Heart left ventricle (tissue), 16 donors: ENCODE data around the gene C4BPA. TPM values are rescaled to one million over a fixed set of nuclear protein-coding genes. Genes with fewer than 3 reads are reported as not detected.

Source experiments
- ATAC-seq, 4 donors: fragments of 200-7000 bp; cut with Tn5 transposase; one replicate each; pipeline ENCODE4 v1.9.1; 2020 to 2022; ENCODE audit warnings: moderate library complexity in 4 of 4, mild to moderate bottlenecking in 3 of 4, moderate number of reproducible peaks in 1 of 4
- DNase-seq, 5 donors: peaks; one replicate each; pipeline ENCODE4 v3.0.0-alpha.2; 2020
- H3K27ac ChIP-seq, 12 donors: fragments of 200-600 bp; sonication (generic) in 4 of 12; one replicate each; pipeline versions ENCODE4 v1.5.0 to v1.8.0; 2016 to 2022; ENCODE audit warnings: mild to moderate bottlenecking in 2 of 12
- H3K27me3 ChIP-seq, 9 donors: fragments of 200-600 bp; sonication (generic) in 2 of 9; one replicate each; pipeline versions ENCODE4 v1.5.1 to v1.8.0; 2016 to 2022; ENCODE audit warnings: mild to moderate bottlenecking in 3 of 9
- H3K36me3 ChIP-seq, 9 donors: fragments of 200-600 bp; sonication (generic) in 2 of 9; one replicate each; pipeline versions ENCODE4 v1.5.0 to v1.8.0; 2018 to 2022; ENCODE audit warnings: mild to moderate bottlenecking in 2 of 9
- H3K4me1 ChIP-seq, 12 donors: fragments of 200-600 bp; sonication (generic) in 4 of 12; one replicate each; pipeline versions ENCODE4 v1.5.0 to v1.8.0; 2016 to 2022; ENCODE audit warnings: mild to moderate bottlenecking in 3 of 12
- H3K4me3 ChIP-seq, 12 donors: fragments of 200-600 bp; sonication (generic) in 4 of 12; one replicate each; pipeline versions ENCODE4 v1.5.0 to v1.8.0; 2017 to 2022; ENCODE audit warnings: mild to moderate bottlenecking in 9 of 12, moderate library complexity in 4 of 12
- H3K9me3 ChIP-seq, 12 donors: fragments of 200-600 bp; sonication (generic) in 4 of 12; one replicate each; pipeline versions ENCODE4 v1.5.0 to v1.8.0; 2016 to 2022; ENCODE audit warnings: mild to moderate bottlenecking in 1 of 12
- POLR2A ChIP-seq, 2 donors: fragments of 450-650 bp; IDR thresholded peaks; one replicate each; pipeline ENCODE4 v1.6.1; 2017; ENCODE audit warnings: antibody characterized with exemption in 2 of 2, mild to moderate bottlenecking in 2 of 2, moderate library complexity in 2 of 2
- WGBS, 4 donors: extraction: QIAGEN DNeasy Blood & Tissue Kit in 2 of 4; methylation state at CpG; one replicate each; pipeline versions ENCODE4 v1.1.5 to v1.1.7; 2013 to 2018; 5-methylcytosine and 5-hydroxymethylcytosine counted together
- intact Hi-C, 10 donors: fragments of 100-400 bp; cut with DNase I; formaldehyde crosslinking; loops; one replicate each; pipeline versions ENCODE4 v1.11.1 to v1.14.2; 2022
- polyA plus RNA-seq, 2 donors: library from polyadenylated mRNA; stranded (reverse); fragments of 200-250 nt; gene quantifications; one replicate each; pipeline ENCODE4 v1.2.3, GENCODE V29; 2013
- total RNA-seq, 9 donors: library from RNA; depleted of rRNA in 2 of 9; stranded (reverse); fragments of >200 nt in 2 of 9; fragmentation: NEBNext Ultra II Directional in 3 of 9; extraction: Animal tissue kit (Norgen Biotek cat#: 25700) in 3 of 9; gene quantifications; one replicate each; pipeline versions ENCODE4 v1.1.0 to v1.2.4, GENCODE V29; 2016 to 2023
- TF ChIP-seq, protein P1 (sequence below), 12 donors: fragments of 200-600 bp; sonication (generic) in 4 of 12; IDR thresholded peaks; one replicate each; pipeline versions ENCODE4 v1.5.0 to v1.8.0; 2018 to 2022; ENCODE audit warnings: antibody characterized with exemption in 12 of 12, mild to moderate bottlenecking in 5 of 12
- donor health status: ischemic (EF 13 %, LVEDD 7.1; RV severe dilation, severe dysfunction).
- donor health status: healthy with polysubstance abuse.
- donor health status: DM: no; HTN: yes; CAD: no.
- donor health status: DM: no; HTN: no; CAD: no.
- donor health status: ischemic (EF 25% LVEDD 6.9; RV normal size, moderate dysfunction).
- donor health status: ischemic (EF 25% LVEDD 5.7; RV mildly dilated, moderate dysfunction).
- donor health status: healthy.
- donor health status: DM: yes; HTN: yes; CAD: no.
- donor health status: ischemic (EF 35%, LVEDD 5.7; RV mildly dilated, moderate dysfunction).
- donor health status: nonischemic (EF 11% LVEDD 7.7; RV severe dilation, severe dysfunction).
- donor health status: DM: yes; HTN: yes; CAD: no.
- donor health status: PGD.
- donor health status: ischemic (EF 29% LVEDD 5.4; RV normal size, mild dysfunction).
- donor health status: nonischemic (EF 23%, LVEDD 6.1; RV moderate dilation, normal function).

Gene C4BPA
- total and polyA plus RNA-seq, 11 donors = 0.03 TPM; not detected in 10

- Histone ChIP-seq H3K36me3 (peaks cover 0 to 40% (median 30%) of the 10 kb centered on the region in 9 donors), H3K4me1 (peaks cover 0 to 75% (median 21%) of the 10 kb centered on the region in 12 donors), H3K9me3 (no peaks in the 10 kb centered on the region), H3K4me3 (no peak overlapping the region), H3K27ac (peak overlapping the region in 11 of 12 donors; percentile 57 to 97 (median 84)), H3K27me3 (no peaks in the 10 kb centered on the region)
- 50 to 63% (median 61%) methylated on average over 4 of the region's 4 CpGs for WGBS, 4 donors
- peak in 1 of 5 donors; percentile 42 for DNase-seq
- peak in 3 of 4 donors; percentile 53 to 66 (median 54) for ATAC-seq
- intact Hi-C loops = loop anchor here in 1 of 10 donors (10.0 kb wide), 1 partner anchor 257 kb away; no protein-coding TSS in a partner anchor
- TF ChIP-seq POLR2A (IDR thresholded peaks at IDR 0.05) = no peak
- TF ChIP-seq, protein P1, sequence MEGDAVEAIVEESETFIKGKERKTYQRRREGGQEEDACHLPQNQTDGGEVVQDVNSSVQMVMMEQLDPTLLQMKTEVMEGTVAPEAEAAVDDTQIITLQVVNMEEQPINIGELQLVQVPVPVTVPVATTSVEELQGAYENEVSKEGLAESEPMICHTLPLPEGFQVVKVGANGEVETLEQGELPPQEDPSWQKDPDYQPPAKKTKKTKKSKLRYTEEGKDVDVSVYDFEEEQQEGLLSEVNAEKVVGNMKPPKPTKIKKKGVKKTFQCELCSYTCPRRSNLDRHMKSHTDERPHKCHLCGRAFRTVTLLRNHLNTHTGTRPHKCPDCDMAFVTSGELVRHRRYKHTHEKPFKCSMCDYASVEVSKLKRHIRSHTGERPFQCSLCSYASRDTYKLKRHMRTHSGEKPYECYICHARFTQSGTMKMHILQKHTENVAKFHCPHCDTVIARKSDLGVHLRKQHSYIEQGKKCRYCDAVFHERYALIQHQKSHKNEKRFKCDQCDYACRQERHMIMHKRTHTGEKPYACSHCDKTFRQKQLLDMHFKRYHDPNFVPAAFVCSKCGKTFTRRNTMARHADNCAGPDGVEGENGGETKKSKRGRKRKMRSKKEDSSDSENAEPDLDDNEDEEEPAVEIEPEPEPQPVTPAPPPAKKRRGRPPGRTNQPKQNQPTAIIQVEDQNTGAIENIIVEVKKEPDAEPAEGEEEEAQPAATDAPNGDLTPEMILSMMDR (IDR thresholded peaks at IDR 0.05) = no peak
Measured at GRCh38 chr1:207058252-207058651, 45.8 kb upstream of the C4BPA start.

GRCh38 chr1:207058878-207059867 lies 44.9 kb upstream of the C4BPA start:
- Histone ChIP-seq H3K27me3 (no peaks in the 10 kb centered on the region), H3K4me1 (peaks cover 0 to 70% (median 18%) of the 10 kb centered on the region in 12 donors), H3K27ac (peak overlapping the region in 11 of 12 donors; percentile 57 to 97 (median 84)), H3K36me3 (peaks cover 0 to 48% (median 34%) of the 10 kb centered on the region in 9 donors), H3K4me3 (no peak overlapping the region), H3K9me3 (no peaks in the 10 kb centered on the region)
- intact Hi-C loops = loop anchor here in 1 of 10 donors (10.0 kb wide), 1 partner anchor 256 kb away; no protein-coding TSS in a partner anchor
- ATAC-seq (peak; percentile 14 to 22 (median 20)), DNase-seq (no peak)
- no peak for TF ChIP-seq POLR2A (IDR thresholded peaks at IDR 0.05)
- TF ChIP-seq, protein P1 (IDR thresholded peaks at IDR 0.05) = peak in 1 of 12 donors; percentile 9
- 65 to 76% (median 72%) methylated on average over 6 of the region's 6 CpGs for WGBS, 4 donors

DNA sequence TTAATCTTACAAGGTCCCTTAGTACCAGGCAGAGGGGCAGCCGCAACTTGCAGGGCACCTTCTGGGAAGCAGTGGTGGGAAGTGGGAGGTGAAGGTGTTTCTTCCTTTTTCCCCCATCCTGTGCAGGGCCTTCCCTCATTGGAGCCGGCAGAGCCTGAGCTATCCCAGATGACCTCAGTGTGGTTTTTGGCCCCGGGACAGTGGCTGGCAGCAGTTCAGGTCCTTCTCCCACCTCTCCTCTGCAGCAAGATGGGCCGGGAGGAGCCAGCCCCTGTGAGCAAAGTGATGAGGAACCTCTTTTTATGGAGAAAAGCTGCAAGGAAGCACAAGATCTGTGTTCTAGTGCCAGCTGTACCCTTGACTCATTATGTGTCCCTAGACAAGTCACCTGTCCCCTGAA lies 44.2 kb upstream of the C4BPA start:
- Histone ChIP-seq H3K36me3 (peaks cover 0 to 52% (median 38%) of the 10 kb centered on the region in 9 donors), H3K9me3 (no peaks in the 10 kb centered on the region), H3K27me3 (no peaks in the 10 kb centered on the region), H3K4me3 (no peak overlapping the region), H3K4me1 (peaks cover 0 to 68% (median 16%) of the 10 kb centered on the region in 12 donors), H3K27ac (peak overlapping the region in 10 of 12 donors; percentile 57 to 97 (median 86))
- TF ChIP-seq, protein P1 (IDR thresholded peaks at IDR 0.05) = no peak
- TF ChIP-seq POLR2A (IDR thresholded peaks at IDR 0.05) = no peak
- intact Hi-C loops = loop anchor here in 1 of 10 donors (10.0 kb wide), 1 partner anchor 255 kb away; no protein-coding TSS in a partner anchor
- peak in 1 of 4 donors; percentile 17 for ATAC-seq
- no peak for DNase-seq
- WGBS, 4 donors = 25 to 49% (median 39%) methylated on average over 4 of the region's 4 CpGs

- Histone ChIP-seq H3K4me3 (no peak overlapping the region), H3K27ac (peak overlapping the region in 6 of 12 donors; percentile 73 to 95 (median 86)), H3K9me3 (no peaks in the 10 kb centered on the region), H3K27me3 (no peaks in the 10 kb centered on the region), H3K36me3 (peaks cover 0 to 60% (median 45%) of the 10 kb centered on the region in 9 donors), H3K4me1 (peaks cover 0 to 66% (median 15%) of the 10 kb centered on the region in 12 donors)
- DNase-seq (no peak), ATAC-seq (no peak)
- TF ChIP-seq, protein P1 (IDR thresholded peaks at IDR 0.05) = no peak
- intact Hi-C loops = no loop called here
- 64 to 95% (median 83%) methylated on average over 3 of the region's 3 CpGs for WGBS, 4 donors
Measured at GRCh38 chr1:207060596-207060995, 43.4 kb upstream of the C4BPA start.
